ENCODE data around the gene CLRN3.

CLRN3 gene

DNA sequence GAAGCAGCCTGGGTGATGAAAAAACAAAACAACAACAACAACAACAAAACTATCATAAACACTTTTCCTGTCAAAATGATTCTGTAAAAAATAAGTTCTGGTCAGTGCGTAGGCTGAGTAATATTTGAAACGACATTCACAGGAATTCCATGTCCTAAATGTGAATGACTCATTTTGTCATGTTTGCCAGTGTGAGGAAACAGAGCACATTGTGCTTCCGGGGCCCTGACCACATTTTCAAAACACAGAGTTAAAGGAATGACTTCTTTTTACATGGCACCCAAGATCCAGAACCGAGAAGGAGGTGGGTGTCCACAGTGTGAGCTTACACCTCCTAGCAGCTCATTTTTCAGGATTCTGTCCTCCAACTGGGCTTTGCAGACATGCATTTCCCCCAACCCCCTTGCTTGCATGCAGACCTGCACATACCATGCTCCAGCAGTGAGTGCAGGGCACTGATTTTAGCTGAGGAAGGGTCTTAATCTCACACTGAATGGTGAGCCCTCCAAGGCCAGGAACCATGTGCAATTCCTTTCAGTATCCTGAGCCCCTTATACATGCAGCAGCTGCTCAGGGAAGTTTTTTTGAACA lies 3.0 kb downstream of the CLRN3 start:
- Histone ChIP-seq H3K27ac (ENCODE audit: poor library complexity, severe bottlenecking) (peak overlapping the region; percentile 9), H3K27me3 (ENCODE audit: insufficient read depth, poor library complexity, severe bottlenecking) (no peaks in the 10 kb centered on the region), H3K9me3 (ENCODE audit: severe bottlenecking) (no peaks in the 10 kb centered on the region), H3K36me3 (ENCODE audit: low read depth) (no peaks in the 10 kb centered on the region), H3K4me1 (ENCODE audit: insufficient read depth, poor library complexity, severe bottlenecking) (peaks cover 7% of the 10 kb centered on the region), H3K4me3 (ENCODE audit: severe bottlenecking) (no peak overlapping the region)
- no peak for DNase-seq (ENCODE audit: low spot score)
- ATAC-seq (ENCODE audit: low read depth), result peak; percentile 83
- TF ChIP-seq, protein P1, sequence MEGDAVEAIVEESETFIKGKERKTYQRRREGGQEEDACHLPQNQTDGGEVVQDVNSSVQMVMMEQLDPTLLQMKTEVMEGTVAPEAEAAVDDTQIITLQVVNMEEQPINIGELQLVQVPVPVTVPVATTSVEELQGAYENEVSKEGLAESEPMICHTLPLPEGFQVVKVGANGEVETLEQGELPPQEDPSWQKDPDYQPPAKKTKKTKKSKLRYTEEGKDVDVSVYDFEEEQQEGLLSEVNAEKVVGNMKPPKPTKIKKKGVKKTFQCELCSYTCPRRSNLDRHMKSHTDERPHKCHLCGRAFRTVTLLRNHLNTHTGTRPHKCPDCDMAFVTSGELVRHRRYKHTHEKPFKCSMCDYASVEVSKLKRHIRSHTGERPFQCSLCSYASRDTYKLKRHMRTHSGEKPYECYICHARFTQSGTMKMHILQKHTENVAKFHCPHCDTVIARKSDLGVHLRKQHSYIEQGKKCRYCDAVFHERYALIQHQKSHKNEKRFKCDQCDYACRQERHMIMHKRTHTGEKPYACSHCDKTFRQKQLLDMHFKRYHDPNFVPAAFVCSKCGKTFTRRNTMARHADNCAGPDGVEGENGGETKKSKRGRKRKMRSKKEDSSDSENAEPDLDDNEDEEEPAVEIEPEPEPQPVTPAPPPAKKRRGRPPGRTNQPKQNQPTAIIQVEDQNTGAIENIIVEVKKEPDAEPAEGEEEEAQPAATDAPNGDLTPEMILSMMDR (IDR thresholded peaks at IDR 0.05; ENCODE audit: poor library complexity, severe bottlenecking), result no peak

DNA sequence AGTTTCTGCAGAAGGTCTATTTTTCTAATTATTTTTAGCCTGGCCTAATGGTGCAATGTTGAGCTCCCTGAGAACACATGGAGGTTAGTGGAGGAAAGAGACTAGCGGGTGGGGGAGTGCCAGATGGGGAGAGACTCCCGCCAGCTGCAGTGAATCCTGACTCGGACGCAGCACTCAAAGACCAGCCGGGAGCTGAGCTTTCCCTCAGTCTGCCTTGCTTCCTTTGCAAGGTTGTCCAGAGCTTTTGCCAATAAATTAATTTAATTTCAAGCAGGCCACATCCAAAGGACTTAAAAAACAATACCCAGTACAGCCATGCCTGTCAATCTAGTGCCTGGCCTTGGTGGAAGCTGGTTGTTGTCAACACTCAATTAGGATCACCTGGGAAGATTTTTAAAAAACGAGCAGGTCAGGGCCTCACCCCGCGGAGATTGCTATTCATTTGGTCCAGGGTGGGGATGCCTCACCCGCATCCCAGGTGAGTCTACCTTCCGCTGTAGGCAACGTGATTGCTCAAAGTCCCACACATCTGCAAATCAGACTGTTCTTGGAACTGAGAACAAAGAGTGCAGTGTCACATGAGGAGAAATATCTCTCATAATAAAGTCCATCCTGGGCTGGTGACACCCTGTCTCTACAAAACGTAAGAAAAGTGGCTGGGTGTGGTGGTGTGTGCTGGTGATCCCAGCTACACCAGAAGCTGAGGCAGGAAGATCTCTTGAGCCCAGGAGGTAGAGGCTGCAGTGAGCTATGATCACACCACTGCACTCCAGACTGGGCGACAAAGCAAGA lies 4.0 kb downstream of the CLRN3 start:
- DNase-seq (ENCODE audit: low spot score), result no peak
- TF ChIP-seq, protein P1 (IDR thresholded peaks at IDR 0.05; ENCODE audit: poor library complexity, severe bottlenecking), result no peak
- peak overlapping the region; percentile 9 for H3K27ac ChIP-seq (ENCODE audit: poor library complexity, severe bottlenecking)
- H3K4me1 ChIP-seq (ENCODE audit: insufficient read depth, poor library complexity, severe bottlenecking), result peaks cover 7% of the 10 kb centered on the region
- no peaks in the 10 kb centered on the region for H3K36me3 ChIP-seq (ENCODE audit: low read depth)
- H3K4me3 ChIP-seq (ENCODE audit: severe bottlenecking), result no peak overlapping the region
- ATAC-seq (ENCODE audit: low read depth), result no peak
- no peaks in the 10 kb centered on the region for H3K9me3 ChIP-seq (ENCODE audit: severe bottlenecking)
- H3K27me3 ChIP-seq (ENCODE audit: insufficient read depth, poor library complexity, severe bottlenecking), result no peaks in the 10 kb centered on the region

DNA sequence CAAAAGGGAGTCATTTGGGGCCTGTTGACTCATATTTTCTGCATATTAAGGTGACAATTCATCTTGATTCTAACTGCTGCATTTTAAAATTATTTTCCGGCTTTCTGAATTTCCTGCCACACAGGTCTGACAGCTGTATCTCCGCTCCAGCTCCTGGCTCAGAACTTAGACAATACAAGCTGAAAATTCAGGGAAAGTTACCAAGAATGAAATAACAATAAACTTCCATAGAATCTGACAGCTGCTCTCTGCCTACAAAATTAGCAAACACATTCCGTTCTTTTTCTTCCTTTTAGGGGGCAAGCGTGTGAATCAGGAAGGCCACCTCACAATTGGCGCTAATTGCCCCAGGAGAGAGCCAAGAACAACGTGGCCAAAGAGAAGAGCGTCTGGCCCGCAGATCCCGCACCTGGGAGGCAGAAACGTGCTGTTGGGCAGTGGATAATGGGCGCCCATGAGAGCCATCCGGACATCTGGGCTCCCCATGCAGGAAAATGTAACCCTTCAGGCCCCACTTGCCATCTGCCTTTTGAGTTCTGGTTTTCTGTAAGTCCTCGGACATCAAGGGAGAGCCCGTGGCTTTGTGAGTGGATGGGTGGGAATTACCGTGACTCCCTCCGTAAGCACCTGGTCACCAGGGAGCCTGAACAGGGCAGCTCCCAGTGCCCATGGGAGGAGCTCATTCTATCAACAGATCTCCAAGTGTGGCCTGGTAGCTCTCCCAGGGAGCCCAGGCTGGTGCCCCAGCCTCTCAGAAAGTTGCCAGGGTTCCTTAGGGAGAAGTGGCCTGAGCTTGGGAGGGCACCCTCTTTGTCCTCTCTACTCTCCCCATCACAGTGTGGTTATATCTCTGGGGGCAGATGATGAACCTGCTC lies 5.0 kb downstream of the CLRN3 start:
- ATAC-seq (ENCODE audit: low read depth) (no peak), DNase-seq (ENCODE audit: low spot score) (no peak)
- H3K27ac ChIP-seq (ENCODE audit: poor library complexity, severe bottlenecking), result no peak overlapping the region
- no peaks in the 10 kb centered on the region for H3K27me3 ChIP-seq (ENCODE audit: insufficient read depth, poor library complexity, severe bottlenecking)
- H3K4me3 ChIP-seq (ENCODE audit: severe bottlenecking), result no peak overlapping the region
- H3K36me3 ChIP-seq (ENCODE audit: low read depth), result no peaks in the 10 kb centered on the region
- no peaks in the 10 kb centered on the region for H3K9me3 ChIP-seq (ENCODE audit: severe bottlenecking)
- peaks cover 7% of the 10 kb centered on the region for H3K4me1 ChIP-seq (ENCODE audit: insufficient read depth, poor library complexity, severe bottlenecking)
- TF ChIP-seq, protein P1 (IDR thresholded peaks at IDR 0.05; ENCODE audit: poor library complexity, severe bottlenecking), result no peak

DNA sequence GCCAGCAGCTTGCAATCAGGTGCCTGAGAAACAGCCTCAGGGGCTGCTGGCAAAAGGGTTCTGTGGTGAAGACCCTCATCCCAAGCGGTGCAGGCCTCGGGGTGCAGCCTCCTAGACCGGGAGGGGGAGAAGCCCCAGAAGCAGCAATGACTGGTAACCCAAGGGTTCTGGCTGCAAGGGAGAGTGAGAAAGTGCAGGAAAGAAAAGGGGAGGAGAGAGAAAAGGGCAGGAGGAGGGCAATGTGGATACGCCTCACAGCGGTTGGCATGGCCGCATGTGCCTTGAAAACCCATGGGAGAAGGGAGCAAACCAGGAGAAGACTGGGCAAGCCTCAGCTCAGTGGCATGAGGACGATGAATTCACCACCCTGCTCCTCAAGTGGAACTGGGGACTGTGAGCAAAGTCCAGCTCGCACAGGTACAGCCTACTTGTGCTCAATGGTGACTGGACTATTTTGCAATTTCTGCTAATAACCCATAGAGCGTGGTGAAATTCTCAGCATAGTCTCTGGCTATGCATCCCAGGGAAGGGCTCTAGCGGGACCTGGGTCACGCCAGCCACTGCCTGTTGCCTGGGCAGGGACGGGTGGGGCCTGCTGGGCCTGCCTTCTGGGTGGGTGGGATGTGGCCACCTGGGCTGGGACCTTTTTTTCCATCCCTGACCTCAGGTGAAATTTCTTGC lies 6.2 kb downstream of the CLRN3 start:
- H3K9me3 ChIP-seq (ENCODE audit: severe bottlenecking), result no peaks in the 10 kb centered on the region
- H3K27me3 ChIP-seq (ENCODE audit: insufficient read depth, poor library complexity, severe bottlenecking), result no peaks in the 10 kb centered on the region
- no peaks in the 10 kb centered on the region for H3K36me3 ChIP-seq (ENCODE audit: low read depth)
- H3K27ac ChIP-seq (ENCODE audit: poor library complexity, severe bottlenecking), result no peak overlapping the region
- ATAC-seq (ENCODE audit: low read depth), result no peak; the same call in 2 of the 3 replicates
- DNase-seq (ENCODE audit: low spot score), result no peak
- no peak overlapping the region for H3K4me3 ChIP-seq (ENCODE audit: severe bottlenecking)
- TF ChIP-seq, protein P1 (IDR thresholded peaks at IDR 0.05; ENCODE audit: poor library complexity, severe bottlenecking), result no peak
- peaks cover 7% of the 10 kb centered on the region for H3K4me1 ChIP-seq (ENCODE audit: insufficient read depth, poor library complexity, severe bottlenecking)

All from RWPE2 (cell line).